K562 treated with DMSO at 1 percent for 48 hours (cell line): ENCODE results near the gene SERTM1. TPM values are rescaled to one million over a fixed set of nuclear protein-coding genes. Genes with fewer than 3 reads are reported as not detected.

Source experiments
- total RNA-seq: library from RNA; unstranded; fragments of 300-600 nt; gene quantifications from 2 replicates; pipeline ENCODE4 v1.2.3, GENCODE V29; 2022; ENCODE audit warnings: low replicate concordance; ENCODE audit errors: extremely low read depth

Gene SERTM1
- not detected in 2 replicates for total RNA-seq

DNA sequence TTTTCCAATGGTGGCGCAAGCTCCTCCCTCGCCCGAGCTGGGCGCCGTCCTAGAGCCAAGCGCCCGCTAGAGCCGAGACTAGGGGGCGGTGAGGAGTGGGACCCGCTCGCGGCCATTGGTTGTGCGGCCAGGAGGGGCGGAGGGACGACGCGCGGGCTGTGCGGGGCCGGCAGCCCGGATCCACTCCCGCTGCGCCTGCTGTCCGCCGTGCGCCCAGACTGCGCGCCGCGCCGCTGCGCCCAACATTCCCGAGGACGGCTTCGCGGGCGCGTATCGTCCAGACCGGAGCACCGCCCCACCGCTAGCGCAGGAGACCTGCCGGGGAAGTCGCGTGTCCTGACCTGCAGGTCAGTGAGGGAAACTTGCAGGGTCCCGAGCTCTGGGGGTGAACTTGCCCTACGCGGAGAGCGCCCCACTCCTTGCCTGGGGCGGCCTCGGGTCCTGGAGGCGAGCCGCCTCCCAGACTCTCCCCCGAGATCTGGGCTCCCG lies at the start of gene SERTM1:
TSS of gene SERTM1 (plus strand) at position 183 of the 489 bp plus-strand sequence. CDS start 21,059 bp downstream, outside the sequence.

Other genes with a start within 250 kb of the SERTM1 start
- not detected in 2 replicates for gene CCNA1, start 241.5 kb upstream of the SERTM1 start, total RNA-seq
- not detected in 2 replicates for gene RFXAP, start 145.2 kb downstream of the SERTM1 start, total RNA-seq
- not detected in 2 replicates for gene SMAD9, start 246.2 kb downstream of the SERTM1 start, total RNA-seq